Stimulated activated CD4-positive, alpha-beta T cell treated with anti-CD3 and anti-CD28 coated beads, TNF-alpha, amount 100 ng/mL, for 1 hour (primary cell): Measurements from ENCODE around the gene CEP72.
"Not testable (repeated sequence)": the region's sequence is repeated elsewhere in the genome, so short reads cannot be mapped to it uniquely, and the experiment has no call there.

Source experiments
- DNase-seq, 3 donors: peaks; one replicate each; pipeline ENCODE4 v3.0.0-alpha.2; 2020; ENCODE audit warnings: low read depth in 3 of 3, low spot score in 1 of 3

CEP72 gene

GRCh38 chr5:597871-598563 is 14.1 kb upstream of the CEP72 start:
- DNase-seq: no peak

- DNase-seq: no peak
Observed at GRCh38 chr5:598564-598890, 13.6 kb upstream of the CEP72 start.

DNA sequence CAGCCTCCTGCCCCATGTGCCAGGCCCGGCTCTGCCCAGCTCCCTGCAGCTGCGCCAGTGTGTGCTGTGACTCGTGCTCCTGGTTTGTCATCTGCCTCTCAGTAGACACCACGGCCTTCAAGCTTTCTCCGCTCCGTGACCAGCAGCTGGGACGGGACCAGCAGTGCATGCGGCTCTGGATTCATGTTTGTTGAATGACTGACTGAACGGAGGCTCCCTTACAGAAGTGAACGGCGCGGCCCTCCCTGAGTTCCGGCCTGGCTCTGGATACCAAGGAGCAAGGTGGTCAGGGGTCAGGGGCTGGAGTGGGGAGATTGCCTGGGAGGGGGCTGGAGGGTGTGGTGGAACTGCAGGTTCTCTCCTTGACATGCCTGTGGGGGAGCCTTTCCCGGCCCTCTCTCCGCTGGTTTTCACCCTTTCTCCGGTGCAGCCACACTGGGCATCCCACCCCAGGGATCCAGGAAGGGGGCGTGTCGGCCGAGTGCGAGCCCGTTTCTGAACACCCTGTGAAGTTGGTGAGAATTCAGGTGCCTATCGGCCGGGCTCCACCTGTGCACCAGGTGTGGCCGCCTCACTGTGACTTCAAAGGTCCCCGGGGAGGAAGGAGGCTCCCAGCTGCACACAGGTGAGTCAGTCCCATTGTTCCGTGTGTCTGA is 11.1 kb upstream of the CEP72 start:
- no peak for DNase-seq

DNA sequence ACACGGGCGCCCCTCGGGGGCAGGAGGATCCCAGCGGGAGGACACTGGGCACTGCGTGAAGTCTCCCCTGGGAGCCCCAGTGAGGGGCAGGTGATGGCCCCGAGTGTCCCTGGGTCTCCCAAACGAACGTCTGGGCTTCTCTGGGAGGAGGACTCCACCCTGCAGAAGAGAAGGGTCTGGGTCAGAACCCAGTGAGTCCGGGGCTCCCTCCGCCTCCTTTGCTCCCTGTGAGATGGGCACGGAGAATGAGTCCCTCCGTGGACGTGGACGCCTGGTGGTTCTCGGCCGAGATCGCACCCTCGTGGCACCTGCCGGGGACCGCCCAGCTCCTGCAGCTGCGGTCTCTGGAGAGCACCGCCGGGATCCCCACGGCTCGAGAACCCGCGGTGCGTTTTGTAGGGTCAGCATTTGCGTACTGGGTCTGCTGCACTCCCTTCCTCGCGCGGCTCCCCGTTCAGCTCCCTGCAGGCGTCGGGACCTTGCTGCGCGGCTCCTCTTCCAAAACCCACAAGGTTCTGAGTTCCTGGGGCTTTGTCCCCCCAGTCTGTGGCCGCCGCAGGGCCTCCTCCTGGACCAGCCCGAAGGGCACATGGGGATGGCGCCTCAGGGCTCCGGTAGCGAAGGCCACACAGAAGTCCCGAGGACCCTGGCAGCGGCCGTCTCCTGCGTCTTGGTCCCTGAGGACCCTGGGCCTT is 10.2 kb upstream of the CEP72 start:
- no peak for DNase-seq

DNA sequence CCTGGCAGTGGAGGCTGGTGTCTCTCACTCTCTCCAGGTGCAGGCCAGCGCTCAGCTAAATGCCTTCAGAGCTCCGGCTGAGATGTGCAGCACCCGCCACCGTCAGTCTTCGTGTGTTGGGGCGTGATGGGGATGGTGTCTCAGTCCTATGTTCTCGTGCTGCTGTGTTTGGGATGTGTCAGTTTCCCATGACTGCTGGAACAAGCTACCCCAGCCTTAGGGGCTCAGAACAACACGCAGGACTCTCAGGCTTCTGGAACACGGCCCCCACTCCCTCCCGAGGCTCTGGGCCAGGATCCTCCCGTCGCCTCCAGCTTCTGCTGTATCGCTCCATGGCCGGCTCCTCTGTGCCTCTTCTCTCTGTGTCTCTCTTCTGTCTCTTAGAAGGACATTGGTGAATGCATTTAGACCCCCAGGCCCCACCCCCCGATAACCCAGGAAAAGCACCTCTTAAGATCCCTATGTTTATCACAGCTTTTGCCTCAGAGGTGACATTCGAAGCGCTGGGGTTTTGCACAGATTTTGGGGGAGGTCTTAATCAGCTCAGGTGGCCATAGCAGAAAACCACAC is 9.6 kb upstream of the CEP72 start:
- DNase-seq: no peak

DNA sequence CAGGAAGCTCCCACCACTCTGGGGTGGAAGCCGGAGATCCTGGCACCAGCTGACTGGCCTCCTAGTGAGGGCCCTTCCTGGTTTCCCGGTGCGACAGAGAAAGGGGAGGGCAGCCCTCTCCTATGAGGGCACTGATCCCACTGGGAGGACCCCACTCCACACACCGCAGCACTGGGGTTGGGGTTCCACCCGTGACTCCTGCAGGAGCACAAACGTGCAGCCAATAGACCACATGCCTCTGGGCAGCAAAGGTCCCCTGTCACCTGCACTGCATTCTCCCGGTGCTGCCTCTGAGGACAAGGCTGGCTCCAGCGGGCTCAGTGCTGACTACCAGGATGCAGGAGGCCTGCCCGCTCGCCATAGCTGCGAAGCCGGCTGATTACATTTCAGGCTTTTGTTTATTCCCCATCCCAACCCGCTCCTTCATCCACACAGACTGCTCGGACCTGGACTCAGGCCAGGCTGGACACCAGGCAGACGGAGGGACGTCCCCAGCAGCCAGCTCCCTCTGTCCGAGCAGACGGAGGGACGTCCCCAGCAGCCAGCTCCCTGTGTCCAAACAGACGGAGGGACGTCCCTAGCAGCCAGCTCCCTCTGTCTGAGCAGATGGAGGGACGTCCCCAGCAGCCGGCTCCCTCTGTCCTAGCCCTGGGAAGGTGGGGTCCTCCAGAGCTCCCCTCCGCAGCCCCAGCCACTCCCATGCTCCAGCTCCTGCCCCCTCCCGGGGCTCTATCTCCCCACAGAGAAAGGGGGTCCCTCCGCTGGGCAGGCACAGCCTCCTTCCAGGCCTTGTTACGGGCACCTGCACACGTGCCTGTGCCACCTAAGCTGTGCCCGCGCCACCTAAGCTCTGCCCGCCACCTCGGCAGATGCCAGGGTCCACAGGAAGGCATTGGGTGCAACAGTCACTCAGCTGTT is 8.8 kb upstream of the CEP72 start:
- DNase-seq: no peak

DNA sequence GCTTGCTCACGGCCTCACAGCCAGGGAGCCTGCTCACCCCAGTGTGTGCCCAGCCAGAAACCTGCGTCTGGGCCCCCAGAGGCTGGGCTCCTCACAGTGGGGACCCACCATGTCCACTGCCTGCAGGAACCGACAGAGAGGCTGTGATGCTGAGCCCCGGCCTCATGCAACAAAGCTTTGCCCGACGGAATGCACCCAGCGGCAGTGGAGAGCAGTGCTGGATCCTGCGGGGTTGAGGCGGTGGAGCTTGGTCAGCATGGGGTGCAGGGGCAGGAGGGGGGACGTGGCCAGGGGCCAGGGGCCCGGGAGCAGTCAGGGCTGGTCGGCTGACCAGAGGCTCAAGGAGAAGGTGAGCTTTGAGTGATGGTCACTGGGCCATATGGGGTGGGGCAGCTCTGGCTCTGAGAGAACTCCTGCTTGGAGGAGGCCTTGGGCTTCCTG is 7.7 kb upstream of the CEP72 start:
- DNase-seq: no peak

GRCh38 chr5:605090-605489 is 7.0 kb upstream of the CEP72 start:
- DNase-seq: not testable (repeated sequence)

- DNase-seq: no peak
Observed at GRCh38 chr5:606061-606460, 6.1 kb upstream of the CEP72 start.

DNA sequence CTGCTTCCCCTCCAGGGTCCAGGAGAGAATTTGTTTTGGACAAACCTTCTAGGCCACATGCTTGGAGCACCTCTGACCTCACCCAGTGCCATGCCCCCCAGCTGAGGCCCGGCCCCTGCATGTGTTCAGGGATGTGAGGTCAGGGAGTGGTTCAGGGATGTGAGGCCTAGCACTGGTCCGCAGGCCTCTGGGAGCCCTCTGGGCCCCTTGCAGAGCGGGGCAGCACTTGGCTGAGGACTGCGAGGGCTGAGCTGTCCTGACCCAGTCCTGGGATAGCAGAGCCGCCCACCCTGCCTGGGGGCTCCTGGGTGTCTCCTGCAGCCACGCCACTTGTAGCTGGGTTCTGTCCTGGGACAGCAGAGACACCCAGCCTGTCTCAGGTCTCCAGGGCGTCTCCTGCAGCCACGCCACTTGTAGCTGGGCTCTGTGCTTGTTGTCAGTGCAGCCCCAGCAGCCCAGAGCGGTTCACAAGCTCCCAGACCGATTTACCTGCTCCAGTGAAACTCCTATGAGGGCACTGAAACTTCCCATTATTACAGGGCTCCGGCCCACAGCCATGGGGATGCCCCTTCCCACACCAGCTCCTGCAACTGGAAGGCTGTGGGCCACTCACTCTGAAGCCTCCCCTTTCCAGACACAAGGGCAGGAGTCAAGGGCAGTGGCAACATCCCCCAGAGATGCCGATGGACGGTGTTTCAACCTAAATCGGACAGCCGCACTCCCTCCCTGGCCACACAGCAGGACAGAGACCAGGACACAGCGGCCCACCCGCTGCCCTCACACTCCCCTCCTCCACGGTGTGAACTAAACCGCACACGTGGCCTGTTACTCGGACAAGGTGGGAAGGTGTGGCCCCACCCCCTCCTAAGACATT is 5.4 kb upstream of the CEP72 start:
- no peak for DNase-seq

GRCh38 chr5:607541-608428 is 4.4 kb upstream of the CEP72 start:
- DNase-seq: no peak

DNA sequence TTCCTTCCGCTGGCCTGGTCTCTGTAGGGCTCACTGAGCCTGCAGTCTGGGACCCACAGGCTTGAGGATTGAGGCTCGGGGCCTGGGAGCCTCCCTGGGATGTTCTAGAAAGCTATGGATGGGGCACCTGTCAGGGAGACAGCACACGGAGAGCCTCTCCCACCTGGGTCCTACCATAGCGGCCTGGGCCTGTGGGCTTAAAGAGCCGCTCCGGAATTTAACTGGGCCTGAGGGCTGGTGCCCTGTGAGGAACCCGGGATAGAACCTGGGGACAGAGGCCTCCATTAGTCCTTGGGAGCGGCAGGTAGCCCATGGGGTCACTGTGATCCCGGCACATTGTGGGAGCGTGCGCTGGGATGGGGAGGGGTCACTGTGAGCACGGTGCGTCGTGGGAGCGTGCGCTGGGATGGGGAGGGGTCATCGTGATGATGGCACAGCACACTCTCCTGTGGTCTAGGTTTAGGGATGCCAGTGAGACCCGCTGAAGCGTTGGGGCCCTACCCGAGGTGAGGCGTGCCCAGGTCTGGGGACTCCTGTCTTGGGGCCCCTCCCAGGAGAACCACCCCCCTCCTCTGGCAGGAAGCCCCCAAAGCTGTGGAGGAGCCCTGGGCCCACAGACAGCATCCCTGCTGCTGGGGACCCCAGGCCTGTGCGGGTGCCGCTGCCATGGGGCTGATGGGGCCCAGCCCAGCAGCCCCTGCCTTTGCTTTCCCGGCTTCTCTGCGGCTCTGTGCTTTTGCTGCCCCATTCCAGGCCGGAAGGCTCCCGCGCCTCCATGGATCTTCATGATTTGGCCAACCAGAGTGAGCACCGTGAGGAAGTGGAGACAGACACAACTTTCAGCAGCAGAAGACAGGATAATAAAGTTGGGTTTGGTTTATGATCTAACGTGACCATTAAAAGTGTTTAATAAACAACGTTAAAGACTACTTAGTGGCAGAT is 3.4 kb upstream of the CEP72 start:
- no peak for DNase-seq

DNA sequence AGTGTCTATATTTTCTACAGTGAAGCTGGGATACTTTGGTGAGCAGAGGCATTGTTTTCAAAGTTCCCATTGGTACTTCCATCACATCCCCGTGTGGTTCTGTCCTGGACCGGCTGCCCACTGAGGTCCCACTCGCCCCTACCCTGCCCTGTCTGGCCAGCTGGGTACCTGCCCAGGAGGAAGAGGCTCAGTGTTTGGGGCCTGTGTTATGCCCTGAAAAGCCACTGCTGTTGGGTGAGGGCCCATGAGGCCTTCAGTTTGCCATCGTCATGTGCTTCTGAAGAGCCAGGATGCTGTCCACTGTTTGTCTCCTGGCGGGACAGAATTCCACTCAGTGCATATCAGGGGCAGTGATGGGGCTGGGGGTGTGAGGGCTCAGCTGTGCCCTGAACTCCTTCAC is 2.6 kb upstream of the CEP72 start:
- no peak for DNase-seq

GRCh38 chr5:610011-610743 is 2.0 kb upstream of the CEP72 start:
- no peak for DNase-seq

- no peak for DNase-seq
Observed at GRCh38 chr5:610744-611730, 1.1 kb upstream of the CEP72 start.
